IPS-20b (cell line): ENCODE measurements around the gene CDH24.
A peak's percentile ranks its signal among the peaks of the same experiment; 100 is the strongest.

Source experiments
- H3K27ac ChIP-seq: one replicate; pipeline ENCODE4 v1.5.1; 2013; ENCODE audit warnings: low read length
- H3K27me3 ChIP-seq: 2 replicates; pipeline ENCODE4 v1.6.1; 2013; ENCODE audit warnings: mild to moderate bottlenecking, low read length, inconsistent platforms; ENCODE audit not compliant: insufficient read depth
- H3K36me3 ChIP-seq: 2 replicates; pipeline ENCODE4 v1.6.1; 2013; ENCODE audit warnings: low read depth, mild to moderate bottlenecking, inconsistent platforms, low read length, moderate library complexity; ENCODE audit not compliant: insufficient read depth
- H3K4me1 ChIP-seq: 2 replicates; pipeline ENCODE4 v1.6.1; 2013; ENCODE audit warnings: mild to moderate bottlenecking, control low read depth, inconsistent platforms, low read length, moderate library complexity; ENCODE audit not compliant: insufficient read depth
- H3K4me3 ChIP-seq: 2 replicates; pipeline ENCODE4 v1.5.1; 2013; ENCODE audit warnings: mild to moderate bottlenecking, low read length, inconsistent platforms
- H3K9ac ChIP-seq: 2 replicates; pipeline ENCODE4 v1.6.1; 2013; ENCODE audit warnings: low read depth, mild to moderate bottlenecking, inconsistent platforms, low read length, moderate library complexity
- H3K9me3 ChIP-seq: 2 replicates; pipeline ENCODE4 v1.6.1; 2013; ENCODE audit warnings: mild to moderate bottlenecking, low read depth, low read length, inconsistent platforms; ENCODE audit not compliant: insufficient read depth

The CDH24 gene

GRCh38 chr14:23097786-23098185, 40.5 kb upstream of the CDH24 start:
- no peaks in the 10 kb centered on the region for H3K27me3 ChIP-seq
- H3K9ac ChIP-seq: no peak overlapping the region
- no peak overlapping the region for H3K4me3 ChIP-seq
- no peak overlapping the region for H3K27ac ChIP-seq
- H3K4me1 ChIP-seq: peaks cover 6% of the 10 kb centered on the region; the same call in 1 of the 2 replicates
- no peaks in the 10 kb centered on the region for H3K9me3 ChIP-seq
- peaks cover 32% of the 10 kb centered on the region for H3K36me3 ChIP-seq

- Histone ChIP-seq H3K4me3 (peak within 1 kb of the TSS; percentile 92), H3K27ac (peak within 1 kb of the TSS; percentile 97), H3K36me3 (peaks cover 56% of the 10 kb centered on the region), H3K9ac (peak within 1 kb of the TSS; percentile 99), H3K9me3 (no peaks in the 10 kb centered on the region), H3K4me1 (peaks cover 6% of the 10 kb centered on the region; the same call in 1 of the 2 replicates), H3K27me3 (no peaks in the 10 kb centered on the region)
Observed at GRCh38 chr14:23095196-23096108, 38.1 kb upstream of the CDH24 start, which contains the start of gene C14orf119. C14orf119 (plus strand) TSS chr14:23095505; CDS start chr14:23097659, 2,154 bp downstream.

DNA sequence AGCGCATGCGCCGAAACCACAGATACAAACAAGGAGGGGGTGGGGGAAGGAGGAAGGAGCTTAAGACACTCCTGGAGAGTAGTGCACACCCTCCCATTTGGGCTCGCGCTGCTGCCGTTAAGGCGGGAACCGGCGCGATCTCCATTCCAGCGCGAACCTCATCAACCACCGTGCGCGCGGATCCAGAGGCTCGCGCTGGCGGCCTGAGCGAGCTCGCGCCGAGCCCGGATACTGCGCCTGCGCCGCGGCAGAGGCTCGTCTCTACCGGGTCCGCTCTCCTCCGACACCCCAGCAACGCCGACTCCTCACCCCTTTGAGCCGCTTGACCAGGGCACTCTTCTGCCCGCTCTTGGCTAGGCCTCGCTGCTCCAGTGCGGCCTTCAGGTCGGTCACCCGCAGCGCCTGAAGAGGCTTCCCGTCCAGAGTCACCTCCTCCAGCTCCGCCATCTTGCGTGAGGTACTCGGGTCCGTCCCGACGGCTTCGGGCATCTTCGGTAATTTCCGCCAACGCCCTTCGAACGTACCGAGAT, 37.4 kb upstream of the CDH24 start, which contains the start of gene ACIN1:
TSS of gene ACIN1 (minus strand) at position 471 of the 530 bp plus-strand sequence. CDS start at position 447, 24 bp downstream.
- Histone ChIP-seq H3K9me3 (no peaks in the 10 kb centered on the region), H3K36me3 (peaks cover 63% of the 10 kb centered on the region), H3K27me3 (no peaks in the 10 kb centered on the region), H3K9ac (peak within 1 kb of the TSS; percentile 99), H3K27ac (peak within 1 kb of the TSS; percentile 97), H3K4me1 (peaks cover 6% of the 10 kb centered on the region; the same call in 1 of the 2 replicates), H3K4me3 (peak within 1 kb of the TSS; percentile 92)

- peak overlapping the region; percentile 99 for H3K9ac ChIP-seq
- H3K27me3 ChIP-seq: no peaks in the 10 kb centered on the region
- no peaks in the 10 kb centered on the region for H3K9me3 ChIP-seq
- H3K4me1 ChIP-seq: peaks cover 6% of the 10 kb centered on the region; the same call in 1 of the 2 replicates
- H3K36me3 ChIP-seq: peaks cover 67% of the 10 kb centered on the region
- peak overlapping the region; percentile 92 for H3K4me3 ChIP-seq
- H3K27ac ChIP-seq: peak overlapping the region; percentile 97
Observed at GRCh38 chr14:23093991-23094665, 36.8 kb upstream of the CDH24 start.

- H3K9ac ChIP-seq: peak overlapping the region; percentile 99; the same call in 1 of the 2 replicates
- H3K36me3 ChIP-seq: peaks cover 67% of the 10 kb centered on the region
- H3K27ac ChIP-seq: no peak overlapping the region
Observed at GRCh38 chr14:23093526-23093925, 36.2 kb upstream of the CDH24 start.

DNA sequence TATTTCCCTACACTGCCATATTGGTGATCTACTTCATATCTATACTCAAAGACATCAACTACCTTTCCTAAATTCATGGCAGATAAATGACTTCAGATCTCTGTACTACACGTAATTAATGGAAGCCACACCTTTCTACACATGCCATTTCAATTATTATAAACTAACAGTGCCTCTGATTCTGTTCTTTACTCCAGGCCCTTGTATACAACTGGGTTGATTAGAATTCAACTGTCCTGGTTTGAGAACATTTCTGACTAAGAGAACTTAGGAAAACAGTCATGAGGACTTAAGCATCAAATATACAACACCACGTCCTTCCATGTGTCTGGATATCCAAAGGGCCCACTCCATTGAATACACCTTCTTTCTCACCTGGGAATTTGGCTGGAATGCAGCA, 35.8 kb upstream of the CDH24 start:
- H3K9ac ChIP-seq: no peak overlapping the region
- H3K4me3 ChIP-seq: peak overlapping the region; percentile 92; the same call in 1 of the 2 replicates
- H3K27ac ChIP-seq: no peak overlapping the region
- no peaks in the 10 kb centered on the region for H3K9me3 ChIP-seq
- H3K36me3 ChIP-seq: peaks cover 67% of the 10 kb centered on the region
- H3K27me3 ChIP-seq: no peaks in the 10 kb centered on the region
- peaks cover 6% of the 10 kb centered on the region; the same call in 1 of the 2 replicates for H3K4me1 ChIP-seq

More at GRCh38 chr14:23093526-23093925, 36.2 kb upstream of the CDH24 start:
- peaks cover 6% of the 10 kb centered on the region; the same call in 1 of the 2 replicates for H3K4me1 ChIP-seq
- H3K9me3 ChIP-seq: no peaks in the 10 kb centered on the region
- H3K27me3 ChIP-seq: no peaks in the 10 kb centered on the region
- H3K4me3 ChIP-seq: peak overlapping the region; percentile 92

GRCh38 chr14:23091294-23092225, 34.2 kb upstream of the CDH24 start:
- H3K4me3 ChIP-seq: no peak overlapping the region
- no peaks in the 10 kb centered on the region for H3K9me3 ChIP-seq
- H3K27me3 ChIP-seq: no peaks in the 10 kb centered on the region
- H3K36me3 ChIP-seq: peaks cover 70% of the 10 kb centered on the region
- H3K9ac ChIP-seq: no peak overlapping the region
- no peak overlapping the region for H3K27ac ChIP-seq
- H3K4me1 ChIP-seq: no peaks in the 10 kb centered on the region

- H3K4me3 ChIP-seq: no peak overlapping the region
- no peak overlapping the region for H3K9ac ChIP-seq
- H3K9me3 ChIP-seq: no peaks in the 10 kb centered on the region
- peaks cover 83% of the 10 kb centered on the region for H3K36me3 ChIP-seq
- H3K27me3 ChIP-seq: no peaks in the 10 kb centered on the region
- no peaks in the 10 kb centered on the region for H3K4me1 ChIP-seq
- H3K27ac ChIP-seq: no peak overlapping the region
Observed at GRCh38 chr14:23090254-23090636, 32.9 kb upstream of the CDH24 start.

DNA sequence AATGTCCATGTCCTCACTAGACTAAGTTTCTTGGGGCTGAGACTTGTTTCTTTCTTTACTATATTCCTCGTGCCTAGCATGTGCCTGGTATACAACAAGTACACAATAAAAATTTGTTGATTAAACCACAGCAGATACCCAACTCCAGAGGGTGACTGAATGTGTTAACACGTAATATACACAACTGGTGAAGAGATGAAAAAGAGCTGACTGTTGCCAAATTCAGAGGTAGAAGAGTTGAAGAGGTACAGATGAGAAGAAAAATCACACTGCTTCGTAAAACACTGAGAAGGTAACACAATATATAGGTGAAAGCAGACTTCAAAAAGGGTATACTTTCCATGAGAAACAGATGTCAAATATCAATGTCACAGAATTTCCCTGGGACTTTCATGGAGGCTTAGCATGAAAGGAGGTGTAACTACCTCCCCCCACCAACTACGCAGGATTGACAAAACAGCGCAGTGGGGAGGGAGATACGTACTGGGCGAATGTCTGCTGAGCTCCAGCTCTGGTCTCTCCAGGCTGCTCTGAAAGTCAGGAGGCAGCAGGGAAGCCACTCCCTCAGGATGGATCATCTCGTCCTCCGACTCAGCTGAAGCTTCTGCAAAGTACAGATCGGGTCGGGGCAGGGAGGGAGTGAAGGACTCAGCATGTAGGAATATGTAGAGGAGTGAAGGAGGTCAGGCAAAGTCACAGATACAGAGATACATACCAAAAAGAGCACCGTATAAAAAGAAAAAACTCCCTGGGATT, 32.4 kb upstream of the CDH24 start:
- H3K27me3 ChIP-seq: no peaks in the 10 kb centered on the region
- no peaks in the 10 kb centered on the region for H3K9me3 ChIP-seq
- H3K36me3 ChIP-seq: peaks cover 89% of the 10 kb centered on the region
- no peaks in the 10 kb centered on the region for H3K4me1 ChIP-seq
- H3K27ac ChIP-seq: no peak overlapping the region
- H3K4me3 ChIP-seq: no peak overlapping the region
- no peak overlapping the region for H3K9ac ChIP-seq

GRCh38 chr14:23086565-23086964, 29.2 kb upstream of the CDH24 start:
- H3K36me3 ChIP-seq: peaks cover 99% of the 10 kb centered on the region

More at GRCh38 chr14:23086565-23086964, 29.2 kb upstream of the CDH24 start:
- Histone ChIP-seq H3K27ac (no peak overlapping the region), H3K27me3 (no peaks in the 10 kb centered on the region), H3K4me1 (no peaks in the 10 kb centered on the region), H3K9me3 (no peaks in the 10 kb centered on the region), H3K9ac (no peak overlapping the region), H3K4me3 (no peak overlapping the region)
